NB4 (cell line): ENCODE measurements around the gene SMS.

Experiments used
- DNase-seq: peaks from one replicate; pipeline ENCODE4 v3.0.0; 2010; ENCODE audit warnings: low read depth
- H3K4me3 ChIP-seq: one replicate; pipeline ENCODE4 v1.5.1; 2011; ENCODE audit warnings: mild to moderate bottlenecking, low read depth, low read length, moderate library complexity
- CTCF ChIP-seq: IDR thresholded peaks from one replicate; pipeline ENCODE4 v1.5.1; 2012; ENCODE audit warnings: low read depth, low read length
- MYC ChIP-seq: IDR thresholded peaks from 2 replicates; pipeline ENCODE4 v1.6.1; 2011; ENCODE audit warnings: low read depth, low read length
- POLR2A ChIP-seq: IDR thresholded peaks from 2 replicates; pipeline ENCODE4 v1.6.1; 2011; ENCODE audit warnings: mild to moderate bottlenecking; ENCODE audit not compliant: insufficient read length; ENCODE audit errors: extremely low read depth
- TF ChIP-seq, protein P1 (sequence below): IDR thresholded peaks from 2 replicates; pipeline ENCODE4 v1.6.1; 2011; ENCODE audit warnings: low read depth, low read length

SMS gene

GRCh38 chrX:21940356-21940829 is at the start of gene SMS:
SMS (plus strand) TSS chrX:21940709; CDS start chrX:21940825, 116 bp downstream.
- DNase-seq: peak; percentile 87
- TF ChIP-seq, protein P1, sequence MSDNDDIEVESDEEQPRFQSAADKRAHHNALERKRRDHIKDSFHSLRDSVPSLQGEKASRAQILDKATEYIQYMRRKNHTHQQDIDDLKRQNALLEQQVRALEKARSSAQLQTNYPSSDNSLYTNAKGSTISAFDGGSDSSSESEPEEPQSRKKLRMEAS: no peak
- TF ChIP-seq MYC: peak; percentile 10
- no peak for TF ChIP-seq CTCF
- TF ChIP-seq POLR2A: peak; percentile 50
- peak within 1 kb of the TSS; percentile 67 for H3K4me3 ChIP-seq

DNA sequence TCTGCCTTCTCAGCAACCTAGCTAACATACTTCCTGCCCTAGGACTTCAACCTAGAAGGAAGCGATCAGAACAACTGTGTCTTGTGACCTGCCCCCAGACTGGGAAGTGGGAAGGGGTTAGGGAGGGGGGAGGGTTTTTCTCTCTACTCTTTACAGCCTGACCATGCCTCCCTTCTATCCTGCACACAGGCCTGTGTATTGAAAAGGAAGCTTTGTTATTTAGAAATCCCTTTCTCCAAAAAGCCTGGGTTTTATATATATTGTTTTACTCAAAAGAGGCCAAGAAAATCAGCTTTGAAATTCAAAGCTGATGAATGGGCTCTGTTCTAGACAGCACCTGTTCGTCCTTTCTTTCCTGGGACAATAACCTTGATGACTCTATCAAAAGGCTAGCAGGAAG is 35.2 kb upstream of the SMS start:
- H3K4me3 ChIP-seq: no peak overlapping the region
- TF ChIP-seq POLR2A: no peak
- TF ChIP-seq CTCF: no peak
- TF ChIP-seq, protein P1: no peak
- no peak for TF ChIP-seq MYC
- no peak for DNase-seq

- no peak for DNase-seq
- H3K4me3 ChIP-seq: no peak overlapping the region
- TF ChIP-seq CTCF: no peak
- TF ChIP-seq MYC: no peak
- TF ChIP-seq, protein P1: no peak
- no peak for TF ChIP-seq POLR2A
Measured at GRCh38 chrX:21905953-21906352, 34.6 kb upstream of the SMS start.

GRCh38 chrX:21907260-21907659 is 33.2 kb upstream of the SMS start:
- H3K4me3 ChIP-seq: no peak overlapping the region
- TF ChIP-seq MYC: no peak
- TF ChIP-seq POLR2A: no peak
- TF ChIP-seq CTCF: no peak
- TF ChIP-seq, protein P1: no peak
- no peak for DNase-seq

DNA sequence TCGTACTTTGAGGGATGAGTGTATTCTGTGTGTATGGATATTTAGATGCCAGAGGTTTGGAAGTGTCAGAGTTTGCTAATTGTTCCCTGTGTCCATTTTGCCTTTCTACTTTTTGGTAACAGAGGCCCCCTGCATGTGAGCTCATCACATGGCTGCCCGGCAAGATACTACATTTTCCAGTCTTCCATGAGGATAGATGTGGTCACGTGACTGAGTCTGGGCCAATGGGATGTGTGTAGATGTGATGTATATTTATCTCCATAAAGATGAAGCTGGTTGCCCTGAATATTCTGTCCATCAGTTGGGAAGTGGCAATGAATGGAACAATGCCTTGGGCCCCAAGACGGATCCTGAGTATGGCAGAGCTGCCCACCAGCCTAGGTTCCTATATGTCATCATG is 29.0 kb upstream of the SMS start:
- TF ChIP-seq CTCF: no peak
- TF ChIP-seq, protein P1: no peak
- TF ChIP-seq MYC: no peak
- no peak for TF ChIP-seq POLR2A
- DNase-seq: no peak
- H3K4me3 ChIP-seq: no peak overlapping the region
